Measurements from ENCODE around the gene CDC37.

The CDC37 gene

GRCh38 chr19:10352764-10353671 is 50.3 kb downstream of the CDC37 start:
- DNase-seq = no peak

- DNase-seq = no peak
These were observed 56.8 kb downstream of the CDC37 start for GRCh38 chr19:10346509-10346908.

- no peak for DNase-seq
These were observed 58.6 kb downstream of the CDC37 start for GRCh38 chr19:10344780-10345179.

- no peak for DNase-seq
These were observed 59.8 kb downstream of the CDC37 start for GRCh38 chr19:10343495-10343894.
